H1 (cell line): ENCODE results near the gene NMUR1. TPM values are rescaled to one million over a fixed set of nuclear protein-coding genes. Genes with fewer than 3 reads are reported as not detected.

ENCODE experiments used
- CTCF ChIA-PET: fragments of 300-600 bp; sonication (Branson Sonifier 250); formaldehyde crosslinking; loops from one replicate; lab custom pipeline; 2021; ENCODE audit not compliant: partially characterized antibody; lab: Charles Lee
- POLR2A ChIA-PET: fragments of 300-600 bp; sonication (Branson Sonifier 250); formaldehyde crosslinking; loops from one replicate; lab custom pipeline; 2021; ENCODE audit warnings: inconsistent platforms; ENCODE audit not compliant: partially characterized antibody; lab: Charles Lee
- DNase-seq, 2 experiments: peaks; one replicate each; pipeline versions ENCODE4 v3.0.0 to v3.0.0-alpha.2; 2010 to 2022; ENCODE audit warnings: low spot score in 2 of 2, low read depth in 1 of 2, mixed read lengths in 1 of 2
- FAIRE-seq: peaks from 2 replicates; lab custom pipeline; 2011; peaks lifted over from hg19 to GRCh38; lab: Jason Lieb, UNC
- H2AFZ ChIP-seq: 2 replicates; pipeline ENCODE4 v1.8.1; 2012; ENCODE audit warnings: low read length, inconsistent platforms
- H2AK5ac ChIP-seq: 2 replicates; pipeline ENCODE4 v1.6.1; 2013; ENCODE audit warnings: low read depth, low read length
- H2BK120ac ChIP-seq: replicated peaks from 2 replicates; pipeline ENCODE3; 2013; ENCODE audit warnings: low read depth, low read length, inconsistent platforms
- H2BK12ac ChIP-seq: 2 replicates; pipeline ENCODE4 v1.6.1; 2013; ENCODE audit warnings: low read depth, low read length
- H2BK15ac ChIP-seq: 2 replicates; pipeline ENCODE4 v1.6.1; 2013; ENCODE audit warnings: low read length
- H2BK20ac ChIP-seq: 2 replicates; pipeline ENCODE4 v1.6.1; 2013; ENCODE audit warnings: low read length
- H2BK5ac ChIP-seq: 2 replicates; pipeline ENCODE4 v1.6.1; 2013; ENCODE audit warnings: low read depth, low read length
- H3K14ac ChIP-seq: 2 replicates; pipeline ENCODE4 v1.6.1; 2013; ENCODE audit warnings: inconsistent platforms; ENCODE audit not compliant: insufficient read length
- H3K18ac ChIP-seq: 2 replicates; pipeline ENCODE4 v1.6.1; 2013; ENCODE audit warnings: low read length; ENCODE audit errors: extremely low read depth
- H3K23ac ChIP-seq: 2 replicates; pipeline ENCODE4 v1.6.1; 2013; ENCODE audit warnings: inconsistent platforms; ENCODE audit not compliant: insufficient read length
- H3K23me2 ChIP-seq: 2 replicates; pipeline ENCODE4 v1.6.1; 2013; ENCODE audit warnings: low read depth, low read length
- H3K27ac ChIP-seq: 2 replicates; pipeline ENCODE4 v1.6.1; 2011; ENCODE audit warnings: low read depth, low read length, inconsistent platforms
- H3K27me3 ChIP-seq, 4 experiments: replicated peaks in 1 of 4; 1 replicate in 1 of 4; 2 replicates in 3 of 4; pipeline versions ENCODE4 v1.6.1 to v1.8.1; 2011 to 2013; ENCODE audit warnings: low read length in 3 of 4, mild to moderate bottlenecking in 3 of 4, inconsistent platforms in 2 of 4, mixed read lengths in 2 of 4, moderate library complexity in 1 of 4; ENCODE audit not compliant: control insufficient read depth in 3 of 4, insufficient read depth in 3 of 4; ENCODE audit errors: extremely low read depth in 1 of 4
- H3K36me3 ChIP-seq, 4 experiments: 2 replicates each; pipeline versions ENCODE4 v1.6.1 to v1.8.1; 2011 to 2013; ENCODE audit warnings: mild to moderate bottlenecking in 4 of 4, low read length in 3 of 4, moderate library complexity in 2 of 4, control low read depth in 1 of 4, inconsistent platforms in 1 of 4; ENCODE audit not compliant: insufficient read depth in 4 of 4, control insufficient read depth in 2 of 4
- H3K4ac ChIP-seq: replicated peaks from 2 replicates; pipeline ENCODE3; 2013; ENCODE audit warnings: low read length, low read depth, mixed read lengths, inconsistent platforms; ENCODE audit not compliant: insufficient read length
- H3K4me1 ChIP-seq, 4 experiments: replicated peaks in 1 of 4; 1 replicate in 1 of 4; 2 replicates in 3 of 4; pipeline versions ENCODE4 v1.6.1 to v1.8.1; 2011 to 2013; ENCODE audit warnings: low read length in 3 of 4, inconsistent platforms in 2 of 4, mixed read lengths in 1 of 4; ENCODE audit not compliant: insufficient read depth in 4 of 4, control insufficient read depth in 3 of 4
- H3K4me2 ChIP-seq, 2 experiments: 2 replicates each; pipeline versions ENCODE4 v1.6.1 to v1.8.1; 2011 to 2013; ENCODE audit warnings: low read depth in 2 of 2, low read length in 2 of 2, control low read depth in 1 of 2, inconsistent platforms in 1 of 2, mild to moderate bottlenecking in 1 of 2; ENCODE audit not compliant: insufficient read depth in 1 of 2
- H3K4me3 ChIP-seq, 4 experiments: fragments of 200-600, 300-600 bp in 1 of 4; sonication (generic), shearing (Covaris generic), sonication (Bioruptor Twin) in 1 of 4; 2 replicates each; pipeline versions ENCODE4 v1.5.1 to v1.8.1; 2011 to 2016; ENCODE audit warnings: low read length in 4 of 4, low read depth in 3 of 4, control low read depth in 2 of 4, inconsistent platforms in 2 of 4, mild to moderate bottlenecking in 2 of 4, mixed read lengths in 1 of 4, moderate library complexity in 1 of 4; ENCODE audit not compliant: insufficient read depth in 2 of 4; ENCODE audit errors: extremely low read depth in 1 of 4
- H3K56ac ChIP-seq: replicated peaks from 2 replicates; pipeline ENCODE3; 2013; ENCODE audit warnings: low read depth, mild to moderate bottlenecking, mixed read lengths, low read length, inconsistent platforms; ENCODE audit not compliant: insufficient read length
- H3K79me1 ChIP-seq: 2 replicates; pipeline ENCODE4 v1.6.1; 2013; ENCODE audit warnings: low read depth, low read length, control low read depth
- H3K79me2 ChIP-seq, 2 experiments: 2 replicates each; pipeline versions ENCODE4 v1.6.1 to v1.8.1; 2012 to 2013; ENCODE audit warnings: low read length in 2 of 2, mild to moderate bottlenecking in 2 of 2, inconsistent platforms in 1 of 2; ENCODE audit not compliant: insufficient read depth in 2 of 2, control insufficient read depth in 1 of 2
- H3K9ac ChIP-seq, 4 experiments: replicated peaks in 1 of 4; 1 replicate in 1 of 4; 2 replicates in 3 of 4; pipeline versions ENCODE4 v1.6.1 to v1.8.1; 2011 to 2013; ENCODE audit warnings: low read depth in 3 of 4, low read length in 3 of 4, control low read depth in 2 of 4, mild to moderate bottlenecking in 2 of 4, moderate library complexity in 2 of 4, inconsistent platforms in 1 of 4; ENCODE audit errors: extremely low read depth in 1 of 4
- H3K9me3 ChIP-seq, 2 experiments: 2 replicates each; pipeline versions ENCODE4 v1.6.1 to v1.8.1; 2012 to 2013; ENCODE audit warnings: mild to moderate bottlenecking in 2 of 2, moderate library complexity in 2 of 2, control low read depth in 1 of 2, inconsistent platforms in 1 of 2, low read depth in 1 of 2, low read length in 1 of 2, mixed read lengths in 1 of 2; ENCODE audit not compliant: insufficient read depth in 2 of 2
- H4K20me1 ChIP-seq, 2 experiments: replicated peaks in 1 of 2; 2 replicates each; pipeline versions ENCODE3 to v1.8.1; 2011 to 2013; ENCODE audit warnings: inconsistent platforms in 2 of 2, low read length in 2 of 2, mild to moderate bottlenecking in 1 of 2; ENCODE audit not compliant: insufficient read depth in 2 of 2, control insufficient read depth in 1 of 2
- H4K5ac ChIP-seq: 2 replicates; pipeline ENCODE4 v1.6.1; 2013; ENCODE audit warnings: low read length, low read depth, mixed read lengths, inconsistent platforms; ENCODE audit not compliant: insufficient read length
- H4K8ac ChIP-seq: 2 replicates; pipeline ENCODE4 v1.8.0; 2013; ENCODE audit warnings: mild to moderate bottlenecking, moderate library complexity, low read length, inconsistent platforms; ENCODE audit not compliant: insufficient read depth; ENCODE audit errors: extremely low read depth
- H4K91ac ChIP-seq: replicated peaks from 2 replicates; pipeline ENCODE3; 2013; ENCODE audit warnings: low read length, mixed read lengths, inconsistent platforms; ENCODE audit not compliant: insufficient read length
- ASH2L ChIP-seq: fragments of 200-600, 300-600 bp; sonication (generic); IDR thresholded peaks from one replicate; pipeline ENCODE4 v1.7.1; 2017; ENCODE audit warnings: low read length
- BCL11A ChIP-seq, 2 experiments: IDR thresholded peaks; one replicate each; pipeline ENCODE4 v1.6.1; 2011; ENCODE audit warnings: low read depth in 2 of 2, low read length in 2 of 2, mild to moderate bottlenecking in 2 of 2
- CBX8 ChIP-seq: fragments of 300-800, 300-1000 bp; sonication (generic); IDR thresholded peaks from 2 replicates; pipeline ENCODE4 v1.7.1; 2016; ENCODE audit warnings: low read depth, low read length, borderline replicate concordance
- CHD1 ChIP-seq: IDR thresholded peaks from 2 replicates; pipeline ENCODE4 v1.6.1; 2012; ENCODE audit warnings: low read depth, low read length, improper control_type of control experiment
- CTCF ChIP-seq, 3 experiments: IDR thresholded peaks; 1 replicate in 2 of 3; 2 replicates in 1 of 3; pipeline versions ENCODE4 v1.5.1 to v1.6.1; 2011; ENCODE audit warnings: low read length in 3 of 3, mild to moderate bottlenecking in 3 of 3, inconsistent platforms in 2 of 3, low read depth in 1 of 3, moderate library complexity in 1 of 3; ENCODE audit not compliant: insufficient read depth in 1 of 3; ENCODE audit errors: control extremely low read depth in 1 of 3
- GTF2F1 ChIP-seq: IDR thresholded peaks from 2 replicates; pipeline ENCODE4 v1.6.1; 2012; ENCODE audit warnings: low read depth, low read length, improper control_type of control experiment, borderline replicate concordance
- MAX ChIP-seq: IDR thresholded peaks from 2 replicates; pipeline ENCODE4 v1.6.1; 2012; ENCODE audit warnings: inconsistent platforms
- SIRT6 ChIP-seq: IDR thresholded peaks from one replicate; pipeline ENCODE4 v1.7.1; 2012; ENCODE audit warnings: low read length, inconsistent platforms
- SP1 ChIP-seq: IDR thresholded peaks from 2 replicates; pipeline ENCODE4 v1.6.1; 2011; ENCODE audit warnings: low read depth, low read length
- WGBS, 2 experiments: shearing (Covaris generic) in 1 of 2; methylation state at CpG; one replicate each; pipeline versions ENCODE4 v1.1.6 to v1.1.7; 2013 to 2015; ENCODE audit warnings: low lambda C conversion rate in 2 of 2, mixed read lengths in 2 of 2, inconsistent platforms in 1 of 2, low coverage in 1 of 2, missing lambda C conversion rate in 1 of 2; ENCODE audit not compliant: insufficient replicate concordance in 2 of 2, insufficient coverage in 1 of 2, insufficient read length in 1 of 2; ENCODE audit errors: extremely low coverage in 1 of 2, missing lambda C conversion rate in 1 of 2; 5-methylcytosine and 5-hydroxymethylcytosine counted together
- polyA plus RNA-seq, 7 experiments: library from polyadenylated mRNA; depleted of rRNA in 3 of 7; stranded (reverse) in 5 of 7; unstranded in 2 of 7; fragments of >200 nt in 5 of 7; fragments of 200-250 nt in 2 of 7; gene quantifications; 1 replicate in 5 of 7; 2 replicates in 1 of 7; 4 replicates in 1 of 7; pipeline versions ENCODE4 v1.2.1 to v1.2.3, GENCODE V29; 2011 to 2013; ENCODE audit warnings: missing spikeins in 2 of 7, mixed read lengths in 2 of 7
- total RNA-seq: library from RNA; stranded (reverse); fragmentation: NEBNext Ultra II Directional; extraction: Animal tissue kit (Norgen Biotek cat#: 25700); gene quantifications from 2 replicates; pipeline ENCODE4 v1.2.1, GENCODE V29; 2021

The NMUR1 gene
- total and polyA plus RNA-seq, 2 of the 8 experiments (the other 6 are each of a cell fraction or from before 2014, with no cell fraction given) = 0.56 to 1.5 TPM

GRCh38 chr2:231513746-231514224, 16.5 kb downstream of the NMUR1 start:
- Histone ChIP-seq H3K9ac (peak overlapping the region in 3 of 4 experiments; percentile 92 to 93 (median 93); a peak in 6 of 7 replicates), H2AFZ (peak overlapping the region; percentile 60; the same call in 1 of the 2 replicates), H4K91ac (peak overlapping the region; percentile 91), H3K4ac (peak overlapping the region; percentile 71), H3K4me1 (peaks cover 0 to 8% (median 5%) of the 10 kb centered on the region in 4 experiments; a peak in 4 of 7 replicates), H3K18ac (peak overlapping the region; percentile 81; the same call in 1 of the 2 replicates), H4K8ac (peak overlapping the region; percentile 97; the same call in 1 of the 2 replicates), H3K4me3 (peak overlapping the region; percentile 82 to 93 (median 88)), H3K27me3 (no peaks in the 10 kb centered on the region), H2AK5ac (no peak overlapping the region), H3K23ac (no peak overlapping the region), H4K5ac (peak overlapping the region; percentile 79), H2BK20ac (no peak overlapping the region), H3K27ac (peak overlapping the region; percentile 88), H4K20me1 (no peaks in the 10 kb centered on the region), H3K56ac (peak overlapping the region; percentile 60), H2BK15ac (no peak overlapping the region), H3K79me2 (peaks cover 0 to 3% of the 10 kb centered on the region in 2 experiments; a peak in 2 of 4 replicates), H2BK12ac (peak overlapping the region; percentile 68; the same call in 1 of the 2 replicates), H2BK120ac (no peak overlapping the region), H3K23me2 (peaks cover 4% of the 10 kb centered on the region), H3K36me3 (peaks cover 0 to 3% (median 1%) of the 10 kb centered on the region in 4 experiments; a peak in 1 of 8 replicates), H3K79me1 (no peaks in the 10 kb centered on the region), H2BK5ac (peak overlapping the region; percentile 91; the same call in 1 of the 2 replicates), H3K9me3 (no peaks in the 10 kb centered on the region), H3K4me2 (peak overlapping the region; percentile 93 to 94), H3K14ac (no peak overlapping the region)
- POLR2A ChIA-PET = interaction anchor here (0.6 to 5.7 kb wide), 14 partner anchors 8 to 509 kb away, joined by 3 to 54 read pairs (median 4); partner anchors contain the start of gene NCL
- FAIRE-seq = no peak
- 25% methylated on average over 7 of the region's 7 CpGs; no CpG with 5 or more reads in 1 of the 2 experiments for WGBS, 2 experiments
- DNase-seq = no peak
- CTCF ChIA-PET = interaction anchor here (1.5 kb wide), 1 partner anchor 45 kb away, joined by 3 read pairs; no protein-coding TSS in a partner anchor
- TF ChIP-seq BCL11A (IDR thresholded peaks at IDR 0.05; ENCODE audit: low read depth in 2 of 2, low read length in 2 of 2) = no peak
- no peak for TF ChIP-seq CBX8
- TF ChIP-seq GTF2F1 = no peak
- no peak for TF ChIP-seq SIRT6
- TF ChIP-seq MAX = no peak
- no peak for TF ChIP-seq ASH2L
- no peak for TF ChIP-seq CTCF (IDR thresholded peaks at IDR 0.05; ENCODE audit: control extremely low read depth in 1 of 3, insufficient read depth in 1 of 3, low read depth in 1 of 3, low read length in 3 of 3)
- TF ChIP-seq SP1 = no peak
- no peak for TF ChIP-seq CHD1
